Transverse colon (tissue), 4 donors: ENCODE data around the gene ACE.

Source experiments
- CTCF ChIP-seq, 5 experiments: fragments of 200-600 bp in 3 of 5; fragments of 450-650 bp in 2 of 5; sonication (generic) in 3 of 5; IDR thresholded peaks; 1 replicate in 2 of 5; 2 replicates in 3 of 5; pipeline ENCODE4 v1.5.1; 2016 to 2017; ENCODE audit warnings: antibody characterized with exemption in 5 of 5, inconsistent platforms in 3 of 5, mild to moderate bottlenecking in 2 of 5, moderate library complexity in 1 of 5
- POLR2A ChIP-seq: fragments of 450-650 bp; IDR thresholded peaks from one replicate; pipeline ENCODE4 v1.6.1; 2016; ENCODE audit warnings: antibody characterized with exemption, mild to moderate bottlenecking, moderate library complexity
- POLR2AphosphoS5 ChIP-seq, 3 donors: sonication (generic); formaldehyde crosslinking; IDR thresholded peaks; one replicate each; pipeline ENCODE4 v1.6.1; 2016; ENCODE audit warnings: antibody characterized with exemption in 3 of 3

- TF ChIP-seq CTCF (IDR thresholded peaks at IDR 0.05): no peak
- TF ChIP-seq POLR2A: no peak
- TF ChIP-seq POLR2AphosphoS5 (IDR thresholded peaks at IDR 0.05): no peak
Measured at GRCh38 chr17:63437287-63438091, 39.4 kb upstream of the ACE start.
